ENCODE data around the gene NF2. TPM values are rescaled to one million over a fixed set of nuclear protein-coding genes. Genes with fewer than 3 reads are reported as not detected.

NF2 gene
- polyA plus RNA-seq, 3 donors: 7.7 to 15.5 (median 8.4) TPM

DNA sequence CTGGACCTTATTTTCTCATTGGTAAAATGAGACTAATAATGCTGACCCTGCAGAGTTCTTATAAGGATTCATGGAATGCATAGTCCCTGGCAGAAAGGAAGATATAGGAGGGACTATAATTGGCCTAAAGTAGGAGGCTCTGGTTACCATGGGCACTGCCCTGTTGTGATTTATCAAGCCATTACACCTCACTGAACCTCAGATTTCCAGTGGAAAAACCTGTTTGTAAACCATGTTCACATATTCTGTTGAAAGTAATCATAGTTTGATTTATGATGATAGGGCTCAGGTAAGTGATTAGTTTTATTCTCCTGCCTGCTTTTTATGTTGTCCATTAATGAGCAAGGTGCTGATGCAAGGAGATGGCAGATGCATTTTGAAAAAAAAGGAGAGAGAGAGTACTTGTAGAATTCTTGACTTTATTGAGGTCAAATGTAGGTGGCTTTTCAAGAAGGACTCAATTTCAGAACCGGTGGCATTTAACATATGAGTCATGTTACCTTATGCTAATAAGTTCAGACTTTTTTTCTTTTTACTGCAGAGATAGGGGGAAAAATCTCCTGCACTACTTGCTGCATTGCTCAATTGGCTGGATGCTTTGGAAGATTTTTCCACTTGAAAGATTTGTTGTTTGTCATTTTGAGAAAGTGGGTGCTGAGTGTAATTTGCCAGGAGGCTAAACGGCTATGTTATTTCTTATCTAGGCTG lies 14.6 kb downstream of the NF2 start:
- intact Hi-C loops (cut with micrococcal nuclease): no loop called here
- no peak overlapping the region for H3K27ac Mint-ChIP-seq
- H3K36me3 Mint-ChIP-seq: peaks cover 0 to 3% of the 10 kb centered on the region in 2 donors
- Histone ChIP-seq H4K20me1 (ENCODE audit: insufficient read depth, low read length) (peaks cover 84% of the 10 kb centered on the region), H3K9ac (ENCODE audit: insufficient read depth, low read length, poor library complexity, severe bottlenecking) (no peak overlapping the region), H3K4me1 (ENCODE audit: control insufficient read depth in 1 of 2, insufficient read depth in 2 of 2, low read length in 2 of 2) (peaks cover 17% of the 10 kb centered on the region in 2 donors), H3K4me3 (replicated peaks in 1 of 3; ENCODE audit: low read depth in 2 of 3, low read length in 3 of 3) (no peak overlapping the region), H3K9me3 (replicated peaks in 1 of 2; ENCODE audit: control insufficient read depth in 1 of 2, insufficient read depth in 1 of 2, low read length in 2 of 2) (no peaks in the 10 kb centered on the region), H3K36me3 (replicated peaks in 1 of 2; ENCODE audit: control insufficient read depth in 1 of 2, insufficient read depth in 2 of 2, low read length in 2 of 2) (no peaks in the 10 kb centered on the region), H3K4me2 (replicated peaks; ENCODE audit: extremely low read depth, low read length, poor library complexity, severe bottlenecking) (no peak overlapping the region), H2AFZ (ENCODE audit: insufficient read depth, low read depth, low read length, poor library complexity, severe bottlenecking) (no peak overlapping the region), H3K27ac (ENCODE audit: low read depth in 1 of 2, low read length in 2 of 2) (no peak overlapping the region), H3K27me3 (ENCODE audit: control insufficient read depth in 2 of 2, insufficient read depth in 2 of 2, low read length in 2 of 2) (no peaks in the 10 kb centered on the region), H3K79me2 (ENCODE audit: insufficient read depth, low read length) (peaks cover 83% of the 10 kb centered on the region)
- DNase-seq: no peak
- H3K4me1 Mint-ChIP-seq: peaks cover 27% of the 10 kb centered on the region
- TF ChIP-seq, protein P1, sequence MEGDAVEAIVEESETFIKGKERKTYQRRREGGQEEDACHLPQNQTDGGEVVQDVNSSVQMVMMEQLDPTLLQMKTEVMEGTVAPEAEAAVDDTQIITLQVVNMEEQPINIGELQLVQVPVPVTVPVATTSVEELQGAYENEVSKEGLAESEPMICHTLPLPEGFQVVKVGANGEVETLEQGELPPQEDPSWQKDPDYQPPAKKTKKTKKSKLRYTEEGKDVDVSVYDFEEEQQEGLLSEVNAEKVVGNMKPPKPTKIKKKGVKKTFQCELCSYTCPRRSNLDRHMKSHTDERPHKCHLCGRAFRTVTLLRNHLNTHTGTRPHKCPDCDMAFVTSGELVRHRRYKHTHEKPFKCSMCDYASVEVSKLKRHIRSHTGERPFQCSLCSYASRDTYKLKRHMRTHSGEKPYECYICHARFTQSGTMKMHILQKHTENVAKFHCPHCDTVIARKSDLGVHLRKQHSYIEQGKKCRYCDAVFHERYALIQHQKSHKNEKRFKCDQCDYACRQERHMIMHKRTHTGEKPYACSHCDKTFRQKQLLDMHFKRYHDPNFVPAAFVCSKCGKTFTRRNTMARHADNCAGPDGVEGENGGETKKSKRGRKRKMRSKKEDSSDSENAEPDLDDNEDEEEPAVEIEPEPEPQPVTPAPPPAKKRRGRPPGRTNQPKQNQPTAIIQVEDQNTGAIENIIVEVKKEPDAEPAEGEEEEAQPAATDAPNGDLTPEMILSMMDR (IDR thresholded peaks at IDR 0.05): no peak
- H3K27me3 Mint-ChIP-seq (ENCODE audit: low read depth in 3 of 3): no peaks in the 10 kb centered on the region
- no CpG with 5 or more reads among the region's 2 CpGs for whole genome bisulfite sequencing (ENCODE audit: insufficient coverage)
- peaks cover 0 to 5% (median 0%) of the 10 kb centered on the region in 7 donors for H3K9me3 Mint-ChIP-seq
- H3K4me3 Mint-ChIP-seq: no peak overlapping the region

DNA sequence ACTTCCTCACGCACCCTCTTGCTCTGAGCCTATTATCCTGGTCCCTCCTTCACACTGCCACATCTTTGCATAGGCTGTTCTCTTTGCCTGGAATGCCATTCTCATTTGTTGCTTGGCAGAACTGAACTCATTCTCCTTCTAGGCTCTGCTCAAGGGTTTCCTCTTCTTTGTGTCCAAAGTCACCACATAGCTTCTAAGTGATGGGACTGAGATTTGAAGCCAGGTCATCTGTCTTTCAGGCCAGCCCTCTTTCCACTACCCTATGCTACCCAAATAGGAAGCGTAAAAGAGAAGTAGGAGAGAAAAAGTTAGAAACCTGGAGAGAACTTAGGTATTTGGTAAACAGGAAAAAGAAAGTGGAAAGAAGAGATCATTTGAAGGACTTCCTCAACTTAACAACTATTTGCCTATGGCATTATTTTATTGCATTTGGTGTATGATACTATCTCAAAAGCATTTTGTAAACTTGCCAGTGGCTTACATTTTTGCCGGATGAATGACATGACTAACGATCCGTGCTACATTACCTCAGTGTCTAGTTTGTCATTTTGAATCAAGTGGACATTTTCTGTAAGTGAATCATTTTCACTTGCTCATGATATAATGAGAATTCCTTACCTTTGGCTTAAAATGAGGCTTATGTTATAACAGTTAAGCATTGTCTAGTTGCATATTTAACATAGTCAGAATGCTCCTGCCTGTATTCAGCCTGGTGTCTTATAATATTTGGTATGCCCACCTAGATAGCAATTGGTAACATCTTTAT lies 18.5 kb downstream of the NF2 start:
- Histone ChIP-seq H4K20me1 (ENCODE audit: insufficient read depth, low read length) (peaks cover 94% of the 10 kb centered on the region), H3K4me3 (replicated peaks in 1 of 3; ENCODE audit: low read depth in 2 of 3, low read length in 3 of 3) (peak overlapping the region in 1 of 3 experiments; percentile 3), H3K4me1 (ENCODE audit: control insufficient read depth in 1 of 2, insufficient read depth in 2 of 2, low read length in 2 of 2) (peaks cover 32 to 37% of the 10 kb centered on the region in 2 donors), H3K36me3 (replicated peaks in 1 of 2; ENCODE audit: control insufficient read depth in 1 of 2, insufficient read depth in 2 of 2, low read length in 2 of 2) (no peaks in the 10 kb centered on the region), H2AFZ (ENCODE audit: insufficient read depth, low read depth, low read length, poor library complexity, severe bottlenecking) (no peak overlapping the region), H3K27me3 (ENCODE audit: control insufficient read depth in 2 of 2, insufficient read depth in 2 of 2, low read length in 2 of 2) (no peaks in the 10 kb centered on the region), H3K9ac (ENCODE audit: insufficient read depth, low read length, poor library complexity, severe bottlenecking) (no peak overlapping the region), H3K79me2 (ENCODE audit: insufficient read depth, low read length) (peaks cover 76% of the 10 kb centered on the region), H3K4me2 (replicated peaks; ENCODE audit: extremely low read depth, low read length, poor library complexity, severe bottlenecking) (peak overlapping the region; percentile 3), H3K9me3 (replicated peaks in 1 of 2; ENCODE audit: control insufficient read depth in 1 of 2, insufficient read depth in 1 of 2, low read length in 2 of 2) (no peaks in the 10 kb centered on the region), H3K27ac (ENCODE audit: low read depth in 1 of 2, low read length in 2 of 2) (peak overlapping the region in 1 of 2 donors; percentile 52)
- Mint-ChIP-seq H3K36me3 (peaks cover 0 to 3% of the 10 kb centered on the region in 2 donors), H3K4me1 (peaks cover 55% of the 10 kb centered on the region), H3K27ac (peak overlapping the region in 6 of 7 donors; percentile 2 to 64 (median 18)), H3K27me3 (ENCODE audit: low read depth in 3 of 3) (no peaks in the 10 kb centered on the region), H3K4me3 (peak overlapping the region in 1 of 2 donors; percentile 23), H3K9me3 (no peaks in the 10 kb centered on the region)
- intact Hi-C loops (cut with micrococcal nuclease): loop anchor here in 1 of 2 donors (10.0 kb wide), 1 partner anchor 463 kb away; the partner anchor contains the start of gene HORMAD2
- 83% methylated on average over 1 of the region's 5 CpGs for WGBS (ENCODE audit: insufficient coverage)
- DNase-seq: peak in 1 of 3 donors; percentile 10
- TF ChIP-seq, protein P1 (IDR thresholded peaks at IDR 0.05): no peak
